ENCODE results near the gene ZBTB38. TPM values are rescaled to one million over a fixed set of nuclear protein-coding genes. Genes with fewer than 3 reads are reported as not detected.
A peak's percentile ranks its signal among the peaks of the same experiment; 100 is the strongest.

ZBTB38 gene
- total RNA-seq, 1 donor from 2014 or later, result 9.3 TPM

- Mint-ChIP-seq H3K4me1 (ENCODE audit: low read depth, unreplicated experiment) (peaks cover 11% of the 10 kb centered on the region), H3K27ac (ENCODE audit: unreplicated experiment) (no peak overlapping the region), H3K9me3 (ENCODE audit: unreplicated experiment) (no peaks in the 10 kb centered on the region), H3K27me3 (ENCODE audit: unreplicated experiment) (peaks cover 1% of the 10 kb centered on the region), H3K4me3 (ENCODE audit: unreplicated experiment) (no peak overlapping the region), H3K36me3 (ENCODE audit: unreplicated experiment) (peaks cover 14% of the 10 kb centered on the region)
- DNase-seq, result no peak
- TF ChIP-seq CTCF (IDR thresholded peaks at IDR 0.05; ENCODE audit: partially characterized antibody, unreplicated experiment), result no peak
These were observed 32.0 kb downstream of the ZBTB38 start for GRCh38 chr3:141400073-141400971.

DNA sequence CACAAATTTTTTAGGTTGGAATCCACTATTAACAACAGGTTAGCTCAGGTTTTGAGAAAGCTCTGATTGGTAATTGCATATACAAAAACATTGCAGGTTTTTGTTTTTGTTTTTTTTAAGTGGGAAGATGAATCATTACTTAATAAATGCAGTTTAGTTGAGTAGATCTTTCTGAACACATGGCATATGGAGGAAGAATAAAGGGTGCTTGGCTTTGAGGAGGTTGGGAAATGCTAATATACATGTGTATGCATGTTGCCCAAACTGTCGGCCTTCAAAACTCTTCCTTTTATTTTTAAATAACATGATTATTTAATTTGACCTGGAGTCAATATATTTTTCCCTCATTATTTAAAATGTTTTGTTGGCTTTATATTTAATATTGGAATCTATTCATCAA, 32.8 kb downstream of the ZBTB38 start:
- Mint-ChIP-seq H3K9me3 (ENCODE audit: unreplicated experiment) (no peaks in the 10 kb centered on the region), H3K27me3 (ENCODE audit: unreplicated experiment) (peaks cover 1% of the 10 kb centered on the region), H3K36me3 (ENCODE audit: unreplicated experiment) (peaks cover 14% of the 10 kb centered on the region), H3K4me1 (ENCODE audit: low read depth, unreplicated experiment) (peaks cover 11% of the 10 kb centered on the region), H3K27ac (ENCODE audit: unreplicated experiment) (no peak overlapping the region), H3K4me3 (ENCODE audit: unreplicated experiment) (peak overlapping the region; percentile 60)
- DNase-seq, result no peak
- TF ChIP-seq CTCF (IDR thresholded peaks at IDR 0.05; ENCODE audit: partially characterized antibody, unreplicated experiment), result no peak

GRCh38 chr3:141401573-141402475, 33.5 kb downstream of the ZBTB38 start:
- H3K27me3 Mint-ChIP-seq (ENCODE audit: unreplicated experiment), result peaks cover 1% of the 10 kb centered on the region
- H3K9me3 Mint-ChIP-seq (ENCODE audit: unreplicated experiment), result no peaks in the 10 kb centered on the region
- DNase-seq, result peak; percentile 55
- no peak for TF ChIP-seq CTCF (IDR thresholded peaks at IDR 0.05; ENCODE audit: partially characterized antibody, unreplicated experiment)
- peak overlapping the region; percentile 57 for H3K27ac Mint-ChIP-seq (ENCODE audit: unreplicated experiment)
- peaks cover 11% of the 10 kb centered on the region for H3K4me1 Mint-ChIP-seq (ENCODE audit: low read depth, unreplicated experiment)
- peak overlapping the region; percentile 71 for H3K4me3 Mint-ChIP-seq (ENCODE audit: unreplicated experiment)
- peaks cover 7% of the 10 kb centered on the region for H3K36me3 Mint-ChIP-seq (ENCODE audit: unreplicated experiment)

DNA sequence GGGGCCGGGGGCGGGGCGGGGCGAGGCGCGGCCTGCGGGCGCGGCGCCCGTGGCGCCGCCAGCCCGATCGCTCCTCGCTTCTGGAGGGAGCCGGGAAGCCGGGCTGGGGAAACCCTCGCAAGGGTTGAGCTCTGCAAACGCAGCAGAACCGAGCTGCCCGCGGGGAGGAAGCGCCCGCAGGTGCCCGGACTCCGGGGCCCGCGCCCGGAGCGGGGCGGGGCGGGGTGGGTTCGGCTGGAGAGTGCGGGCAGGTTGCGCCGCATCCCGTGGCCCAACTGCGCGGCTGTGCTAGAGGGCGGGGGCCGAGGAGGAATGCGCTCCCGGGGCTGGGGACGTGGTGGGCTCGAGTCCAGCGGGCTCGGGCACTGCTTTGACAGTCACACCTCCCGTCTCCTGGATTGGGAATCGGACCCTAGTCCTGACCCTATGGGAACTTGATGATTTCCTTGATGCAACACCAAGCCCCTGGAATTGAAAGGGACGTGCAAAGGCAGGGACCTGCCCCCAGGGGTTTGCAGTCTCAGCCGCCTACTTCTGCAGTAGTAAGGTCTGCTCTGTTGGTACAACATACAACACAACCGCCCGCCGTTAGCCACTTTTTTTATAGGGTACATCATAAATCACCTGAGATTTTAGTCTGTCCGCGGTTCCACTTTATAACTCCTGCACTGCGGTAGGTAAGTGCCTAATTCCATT, 34.3 kb downstream of the ZBTB38 start:
- peaks cover 1% of the 10 kb centered on the region for H3K27me3 Mint-ChIP-seq (ENCODE audit: unreplicated experiment)
- TF ChIP-seq CTCF (IDR thresholded peaks at IDR 0.05; ENCODE audit: partially characterized antibody, unreplicated experiment), result no peak
- peak overlapping the region; percentile 83 for H3K4me3 Mint-ChIP-seq (ENCODE audit: unreplicated experiment)
- peak; percentile 69 for DNase-seq
- H3K9me3 Mint-ChIP-seq (ENCODE audit: unreplicated experiment), result no peaks in the 10 kb centered on the region
- peaks cover 11% of the 10 kb centered on the region for H3K4me1 Mint-ChIP-seq (ENCODE audit: low read depth, unreplicated experiment)
- H3K36me3 Mint-ChIP-seq (ENCODE audit: unreplicated experiment), result no peaks in the 10 kb centered on the region
- peak overlapping the region; percentile 67 for H3K27ac Mint-ChIP-seq (ENCODE audit: unreplicated experiment)
